Thymus (tissue), 11 donors: Measurements from ENCODE around the gene LANCL2. TPM values are rescaled to one million over a fixed set of nuclear protein-coding genes. Genes with fewer than 3 reads are reported as not detected.
"Not testable (repeated sequence)": the region's sequence is repeated elsewhere in the genome, so short reads cannot be mapped to it uniquely, and the experiment has no call there.

Experiments used
- DNase-seq, 9 donors: peaks; one replicate each; pipeline ENCODE4 v3.0.0-alpha.2; 2013; ENCODE audit warnings: low spot score in 9 of 9, low read depth in 6 of 9, missing footprints in 1 of 9
- H3K27ac ChIP-seq, 2 donors: one replicate each; pipeline ENCODE4 v1.5.1; 2013; ENCODE audit warnings: control low read depth in 1 of 2, low read depth in 1 of 2, low read length in 1 of 2, mild to moderate bottlenecking in 1 of 2, moderate library complexity in 1 of 2
- H3K27me3 ChIP-seq, 2 donors: one replicate each; pipeline ENCODE4 v1.5.1; 2013; ENCODE audit warnings: low read length in 1 of 2; ENCODE audit not compliant: control insufficient read depth in 2 of 2, insufficient read depth in 1 of 2
- H3K36me3 ChIP-seq, 2 donors: one replicate each; pipeline ENCODE4 v1.5.1; 2013; ENCODE audit warnings: low read length in 1 of 2, mild to moderate bottlenecking in 1 of 2, moderate library complexity in 1 of 2; ENCODE audit not compliant: control insufficient read depth in 2 of 2, insufficient read depth in 2 of 2
- H3K4me1 ChIP-seq, 2 donors: one replicate each; pipeline ENCODE4 v1.5.1; 2013; ENCODE audit warnings: low read length in 2 of 2; ENCODE audit not compliant: control insufficient read depth in 2 of 2, insufficient read depth in 2 of 2
- H3K4me3 ChIP-seq, 2 donors: one replicate each; pipeline ENCODE4 v1.5.1; 2013; ENCODE audit warnings: low read length in 2 of 2, control low read depth in 1 of 2, mild to moderate bottlenecking in 1 of 2
- H3K9me3 ChIP-seq, 2 donors: one replicate each; pipeline ENCODE4 v1.5.1; 2013; ENCODE audit warnings: low read length in 1 of 2, mild to moderate bottlenecking in 1 of 2; ENCODE audit not compliant: control insufficient read depth in 2 of 2, insufficient read depth in 1 of 2
- WGBS: extraction: QIAGEN DNeasy Blood & Tissue Kit; methylation state at CpG from one replicate; pipeline ENCODE4 v1.1.7; 2013; 5-methylcytosine and 5-hydroxymethylcytosine counted together
- polyA plus RNA-seq: library from polyadenylated mRNA; stranded (reverse); fragments of 200-250 nt; gene quantifications from one replicate; pipeline ENCODE4 v1.2.3, GENCODE V29; 2013
- total RNA-seq: library from RNA; stranded (reverse); fragments of 120-200 nt; gene quantifications from one replicate; pipeline ENCODE4 v1.2.4, GENCODE V29; 2013
- donor health status: healthy.

The LANCL2 gene
- total and polyA plus RNA-seq, 2 donors = 8.3 to 20.0 TPM

GRCh38 chr7:55410667-55411239 is 45.6 kb downstream of the LANCL2 start:
- Histone ChIP-seq H3K9me3 (no peaks in the 10 kb centered on the region), H3K4me1 (peaks cover 4 to 18% of the 10 kb centered on the region in 2 donors), H3K4me3 (no peak overlapping the region), H3K36me3 (peaks cover 4% of the 10 kb centered on the region in 2 donors), H3K27ac (no peak overlapping the region), H3K27me3 (no peaks in the 10 kb centered on the region)
- no peak for DNase-seq
- 97% methylated on average over 4 of the region's 4 CpGs for WGBS

GRCh38 chr7:55411844-55412243 is 46.7 kb downstream of the LANCL2 start:
- H3K9me3 ChIP-seq = no peaks in the 10 kb centered on the region
- H3K36me3 ChIP-seq = peaks cover 0 to under 1% of the 10 kb centered on the region in 2 donors
- DNase-seq = no peak
- no peaks in the 10 kb centered on the region for H3K27me3 ChIP-seq
- WGBS = 97% methylated on average over 12 of the region's 12 CpGs
- no peak overlapping the region for H3K4me3 ChIP-seq
- no peak overlapping the region for H3K27ac ChIP-seq
- peaks cover 0 to 7% of the 10 kb centered on the region in 2 donors for H3K4me1 ChIP-seq

DNA sequence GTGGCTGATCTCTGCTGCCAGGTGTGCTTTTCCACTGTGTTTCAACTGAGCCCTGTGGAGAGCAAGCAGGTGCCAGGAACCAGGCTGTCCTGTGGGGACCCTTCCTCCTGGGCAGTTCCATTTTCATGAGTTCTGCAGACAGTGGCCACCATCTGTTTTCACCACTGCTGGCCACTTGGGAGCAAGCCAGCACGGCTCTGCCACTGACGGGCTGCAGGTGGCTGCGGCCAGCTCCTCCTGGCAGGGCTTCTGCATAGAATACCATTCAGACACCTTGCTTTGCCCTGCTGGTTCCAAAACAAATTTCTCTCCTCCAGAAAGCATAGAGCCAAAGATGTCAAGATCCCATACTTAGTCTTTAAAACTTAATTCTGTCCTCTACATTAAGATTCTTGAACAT is 48.3 kb downstream of the LANCL2 start:
- H3K4me3 ChIP-seq = no peak overlapping the region
- 95% methylated on average over 3 of the region's 3 CpGs for WGBS
- H3K36me3 ChIP-seq = no peaks in the 10 kb centered on the region
- no peak for DNase-seq
- H3K27ac ChIP-seq = no peak overlapping the region
- no peaks in the 10 kb centered on the region for H3K9me3 ChIP-seq
- H3K4me1 ChIP-seq = no peaks in the 10 kb centered on the region
- H3K27me3 ChIP-seq = no peaks in the 10 kb centered on the region

GRCh38 chr7:55415173-55415778 is 50.1 kb downstream of the LANCL2 start:
- H3K36me3 ChIP-seq = no peaks in the 10 kb centered on the region
- H3K9me3 ChIP-seq = no peaks in the 10 kb centered on the region
- 64% methylated on average over 6 of the region's 6 CpGs for whole genome bisulfite sequencing
- H3K4me3 ChIP-seq = no peak overlapping the region
- no peak overlapping the region for H3K27ac ChIP-seq
- DNase-seq = peak in 8 of 9 donors; percentile 63 to 87 (median 77)
- H3K4me1 ChIP-seq = no peaks in the 10 kb centered on the region
- H3K27me3 ChIP-seq = no peaks in the 10 kb centered on the region

- H3K4me3 ChIP-seq, H3K27me3 ChIP-seq, H3K36me3 ChIP-seq, H3K4me1 ChIP-seq, DNase-seq, H3K9me3 ChIP-seq, H3K27ac ChIP-seq: not testable (repeated sequence)
- WGBS = 96% methylated on average over 4 of the region's 4 CpGs
Observed at GRCh38 chr7:55417456-55417855, 52.3 kb downstream of the LANCL2 start.

DNA sequence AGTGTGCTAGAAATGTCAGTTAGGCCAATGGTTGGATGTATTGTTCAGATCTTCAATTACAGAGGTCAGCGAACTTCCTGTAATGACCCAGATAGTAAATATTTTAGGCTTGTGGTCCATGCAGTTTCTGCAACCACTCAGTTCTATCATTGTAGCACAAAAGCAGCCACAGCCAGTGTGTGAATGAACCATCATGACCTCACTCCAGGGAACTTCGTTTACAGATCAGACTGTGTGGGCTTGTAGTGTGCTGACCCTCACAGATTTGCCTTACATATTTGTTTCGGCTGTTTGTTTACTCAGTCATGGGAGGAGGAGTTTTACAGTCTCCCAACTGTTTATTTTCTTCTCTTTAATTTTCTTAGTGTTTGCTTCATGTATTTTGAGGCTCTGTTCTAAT is 55.4 kb downstream of the LANCL2 start:
- DNase-seq = no peak
- no peak overlapping the region for H3K4me3 ChIP-seq
- no peaks in the 10 kb centered on the region for H3K9me3 ChIP-seq
- H3K4me1 ChIP-seq = no peaks in the 10 kb centered on the region
- WGBS = 95% methylated on average over 3 of the region's 3 CpGs
- H3K27me3 ChIP-seq = no peaks in the 10 kb centered on the region
- peaks cover 1 to 6% of the 10 kb centered on the region in 2 donors for H3K36me3 ChIP-seq
- H3K27ac ChIP-seq = no peak overlapping the region

DNA sequence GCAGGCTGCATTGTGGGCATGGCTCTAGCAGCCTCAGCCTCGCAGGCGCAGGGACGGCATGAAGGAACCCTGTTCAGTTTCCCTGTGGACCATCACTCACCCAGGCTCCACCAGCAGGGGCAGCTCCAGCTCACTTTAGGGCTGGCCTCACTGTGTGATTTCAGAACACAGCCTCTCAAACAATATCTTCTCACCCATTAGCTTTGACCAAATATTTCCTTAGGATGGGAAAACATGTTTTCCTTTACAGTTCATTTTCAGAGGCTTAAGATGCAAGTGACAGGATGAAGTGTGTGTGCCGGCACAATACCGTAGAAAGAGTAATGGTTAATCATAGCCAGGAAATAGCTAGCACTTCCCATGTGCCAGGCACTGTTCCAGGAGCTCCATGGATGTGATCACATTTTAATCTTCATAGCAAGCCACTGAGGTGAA is 58.2 kb downstream of the LANCL2 start:
- no peak overlapping the region for H3K4me3 ChIP-seq
- 87% methylated on average over 5 of the region's 5 CpGs for WGBS
- no peaks in the 10 kb centered on the region for H3K9me3 ChIP-seq
- H3K4me1 ChIP-seq = peaks cover 7 to 8% of the 10 kb centered on the region in 2 donors
- no peak for DNase-seq
- no peaks in the 10 kb centered on the region for H3K27me3 ChIP-seq
- H3K36me3 ChIP-seq = peaks cover 10 to 12% of the 10 kb centered on the region in 2 donors
- H3K27ac ChIP-seq = no peak overlapping the region

DNA sequence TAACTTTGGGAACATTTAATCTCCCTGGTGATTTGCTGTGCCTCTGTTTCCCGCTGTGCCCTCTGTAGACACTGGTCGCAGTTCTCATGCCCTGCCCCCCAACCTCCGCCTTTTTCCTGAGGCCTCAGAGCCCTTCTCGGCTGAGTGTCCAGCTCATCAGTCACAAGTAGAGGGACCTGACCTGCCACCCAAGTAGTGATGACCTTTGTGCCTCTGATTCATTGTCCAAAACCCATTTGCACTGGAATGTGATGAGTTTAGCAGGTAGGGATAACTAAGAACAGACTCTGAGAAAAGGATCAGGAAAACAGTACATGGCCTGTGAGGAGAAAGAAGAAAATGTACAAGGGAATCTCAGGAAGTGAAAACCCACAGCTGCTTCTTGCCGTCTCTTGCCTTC is 58.8 kb downstream of the LANCL2 start:
- H3K36me3 ChIP-seq = peaks cover 10 to 12% of the 10 kb centered on the region in 2 donors
- 95% methylated on average over 5 of the region's 5 CpGs for WGBS
- DNase-seq = no peak
- H3K4me3 ChIP-seq = no peak overlapping the region
- H3K27me3 ChIP-seq = no peaks in the 10 kb centered on the region
- no peak overlapping the region for H3K27ac ChIP-seq
- H3K9me3 ChIP-seq = no peaks in the 10 kb centered on the region
- H3K4me1 ChIP-seq = peaks cover 7 to 9% of the 10 kb centered on the region in 2 donors

DNA sequence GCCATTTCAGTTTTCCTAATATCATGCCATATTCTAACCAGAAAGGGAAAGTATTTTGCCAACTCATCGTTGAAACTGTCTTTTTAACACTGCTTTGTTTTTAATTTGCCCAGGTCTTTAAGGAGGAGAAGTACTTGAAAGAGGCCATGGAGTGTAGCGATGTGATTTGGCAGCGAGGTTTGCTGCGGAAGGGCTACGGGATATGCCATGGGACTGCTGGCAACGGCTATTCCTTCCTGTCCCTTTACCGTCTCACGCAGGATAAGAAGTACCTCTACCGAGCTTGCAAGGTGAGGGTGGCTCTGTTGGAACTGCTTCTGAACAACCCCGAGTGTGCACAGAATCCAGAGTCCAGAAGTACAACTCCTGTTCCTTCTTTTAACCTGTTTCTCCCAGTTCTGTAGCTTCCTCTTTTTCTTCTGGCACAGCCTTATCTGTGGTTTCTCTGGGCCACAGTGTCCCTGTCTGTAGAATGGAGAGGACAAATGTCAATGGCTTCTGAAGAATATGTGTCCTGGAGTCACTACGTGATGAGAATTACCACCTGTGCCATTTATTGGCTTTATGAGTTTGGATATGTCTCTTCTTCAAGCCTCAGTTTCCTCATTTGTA is 60.1 kb downstream of the LANCL2 start:
- Histone ChIP-seq H3K4me1 (peaks cover 7 to 9% of the 10 kb centered on the region in 2 donors), H3K9me3 (no peaks in the 10 kb centered on the region), H3K36me3 (peaks cover 12 to 14% of the 10 kb centered on the region in 2 donors), H3K4me3 (no peak overlapping the region), H3K27ac (no peak overlapping the region), H3K27me3 (no peaks in the 10 kb centered on the region)
- WGBS = 69% methylated on average over 11 of the region's 11 CpGs
- no peak for DNase-seq
